ENCODE data around the gene MAP3K5. TPM values are rescaled to one million over a fixed set of nuclear protein-coding genes. Genes with fewer than 3 reads are reported as not detected.

The MAP3K5 gene
- total and polyA plus RNA-seq, 2 of the 8 experiments (the other 6 are each of a cell fraction or from before 2014, with no cell fraction given), result 0.63 to 2.6 TPM

DNA sequence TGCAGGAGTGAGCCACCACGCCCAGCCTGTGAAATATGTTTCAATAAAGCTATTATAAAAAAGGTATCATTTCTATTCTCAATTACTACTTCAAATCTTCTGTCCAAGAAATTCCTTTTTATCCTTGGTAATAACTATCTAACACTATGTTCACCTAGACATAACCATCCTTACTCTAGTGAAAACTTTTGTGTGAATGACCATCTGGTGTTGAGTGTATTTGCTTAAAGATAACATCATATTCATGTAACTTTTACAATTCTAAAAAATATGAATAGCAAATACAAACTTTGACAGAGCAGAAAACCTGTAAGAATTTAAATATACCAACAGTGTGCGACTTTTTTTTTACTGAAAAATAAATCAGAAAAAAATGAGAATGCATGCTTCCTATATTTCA, 96.9 kb downstream of the MAP3K5 start (continued):
- no peak for TF ChIP-seq RNF2 (IDR thresholded peaks at IDR 0.05; ENCODE audit: borderline replicate concordance, low read depth, low read length, missing control alignments, poor library complexity, severe bottlenecking)

DNA sequence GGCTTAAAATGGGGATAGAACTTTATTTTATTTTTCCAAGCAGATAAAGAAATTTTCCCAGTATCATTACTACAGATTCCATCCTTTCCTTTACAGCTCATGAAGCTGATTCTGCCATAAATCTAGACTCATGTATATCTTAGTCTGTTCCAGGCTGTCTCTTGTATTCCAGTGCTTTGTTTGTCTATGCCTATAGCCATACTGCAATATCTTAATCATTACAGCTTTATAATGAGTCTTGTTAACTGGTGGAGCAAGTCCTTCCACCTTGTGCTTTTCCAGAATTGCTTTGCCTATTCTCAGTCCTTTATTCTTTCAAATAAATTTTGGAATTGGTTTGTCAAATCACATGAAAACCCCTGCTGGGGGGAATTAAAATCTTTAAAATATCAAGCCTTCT, 99.2 kb downstream of the MAP3K5 start:
- TF ChIP-seq SIX5 (IDR thresholded peaks at IDR 0.05; ENCODE audit: low read depth, low read length), result no peak
- Histone ChIP-seq H3K9me3 (ENCODE audit: insufficient read depth in 2 of 2, low read depth in 1 of 2, low read length in 1 of 2) (no peaks in the 10 kb centered on the region), H3K9ac (replicated peaks in 1 of 4; ENCODE audit: extremely low read depth in 1 of 4, low read depth in 3 of 4, low read length in 3 of 4) (no peak overlapping the region), H3K4me2 (ENCODE audit: insufficient read depth in 1 of 2, low read depth in 2 of 2, low read length in 2 of 2) (no peak overlapping the region), H3K23ac (ENCODE audit: insufficient read length) (no peak overlapping the region), H3K4me1 (replicated peaks in 1 of 4; ENCODE audit: control insufficient read depth in 3 of 4, insufficient read depth in 4 of 4, low read length in 3 of 4) (no peaks in the 10 kb centered on the region), H2BK12ac (ENCODE audit: low read depth, low read length) (no peak overlapping the region), H3K27ac (ENCODE audit: low read depth, low read length) (no peak overlapping the region), H2BK5ac (ENCODE audit: low read depth, low read length) (no peak overlapping the region), H2AFZ (ENCODE audit: low read length) (no peak overlapping the region), H3K56ac (replicated peaks; ENCODE audit: insufficient read length, low read depth, low read length) (no peak overlapping the region), H3K79me2 (ENCODE audit: control insufficient read depth in 1 of 2, insufficient read depth in 2 of 2, low read length in 2 of 2) (no peaks in the 10 kb centered on the region), H3K14ac (ENCODE audit: insufficient read length) (no peak overlapping the region), H4K8ac (ENCODE audit: extremely low read depth, insufficient read depth, low read length) (no peak overlapping the region), H3K4me3 (ENCODE audit: extremely low read depth in 1 of 4, insufficient read depth in 2 of 4, low read depth in 3 of 4, low read length in 4 of 4) (no peak overlapping the region), H2BK15ac (ENCODE audit: low read length) (no peak overlapping the region), H3K36me3 (ENCODE audit: control insufficient read depth in 2 of 4, insufficient read depth in 4 of 4, low read length in 3 of 4) (no peaks in the 10 kb centered on the region), H3K23me2 (ENCODE audit: low read depth, low read length) (no peaks in the 10 kb centered on the region), H2BK20ac (ENCODE audit: low read length) (no peak overlapping the region), H3K79me1 (ENCODE audit: low read depth, low read length) (no peaks in the 10 kb centered on the region), H3K18ac (ENCODE audit: extremely low read depth, low read length) (no peak overlapping the region), H4K20me1 (replicated peaks in 1 of 2; ENCODE audit: control insufficient read depth in 1 of 2, insufficient read depth in 2 of 2, low read length in 2 of 2) (no peaks in the 10 kb centered on the region), H3K4ac (replicated peaks; ENCODE audit: insufficient read length, low read depth, low read length) (no peak overlapping the region), H3K27me3 (replicated peaks in 1 of 4; ENCODE audit: control insufficient read depth in 3 of 4, extremely low read depth in 1 of 4, insufficient read depth in 3 of 4, low read length in 3 of 4) (no peaks in the 10 kb centered on the region), H2BK120ac (replicated peaks; ENCODE audit: low read depth, low read length) (no peak overlapping the region), H4K91ac (replicated peaks; ENCODE audit: insufficient read length, low read length) (no peak overlapping the region), H4K5ac (ENCODE audit: insufficient read length, low read depth, low read length) (no peak overlapping the region), H2AK5ac (ENCODE audit: low read depth, low read length) (no peak overlapping the region)
- CTCF ChIA-PET (ENCODE audit: partially characterized antibody), result interaction anchor here (1.6 kb wide), 1 partner anchor 49 kb away, joined by 6 read pairs; no protein-coding TSS in a partner anchor
- POLR2A ChIA-PET (ENCODE audit: partially characterized antibody), result no interaction called here
- DNase-seq (ENCODE audit: low read depth in 1 of 2, low spot score in 2 of 2) (no peak), FAIRE-seq (no peak)

All from H1 (cell line).